Measurements from ENCODE around the gene FOXE3.

Gene FOXE3

GRCh38 chr1:47389731-47390130 lies 26.4 kb upstream of the FOXE3 start:
- H3K27ac ChIP-seq (ENCODE audit: low read depth, low read length) = no peak overlapping the region
- no peak overlapping the region for H3K4me3 ChIP-seq (ENCODE audit: low read length)
- H3F3A ChIP-seq (ENCODE audit: control insufficient read depth, insufficient read depth) = no peaks in the 10 kb centered on the region
- H3K4me1 ChIP-seq (ENCODE audit: control insufficient read depth, low read length) = no peaks in the 10 kb centered on the region
- no peaks in the 10 kb centered on the region for H3K27me3 ChIP-seq (ENCODE audit: control insufficient read depth, low read length)
- H3K36me3 ChIP-seq (ENCODE audit: control insufficient read depth, low read length) = no peaks in the 10 kb centered on the region
- no peaks in the 10 kb centered on the region for H3K9me2 ChIP-seq (replicated peaks; ENCODE audit: control insufficient read depth, low read length)
- H3K79me2 ChIP-seq (ENCODE audit: control insufficient read depth, low read length) = no peaks in the 10 kb centered on the region
- H3K4me2 ChIP-seq (ENCODE audit: low read length) = no peak overlapping the region
- no peaks in the 10 kb centered on the region for H3K9me3 ChIP-seq (ENCODE audit: control insufficient read depth, insufficient read depth, low read length)
- TF ChIP-seq EZH2phosphoT487 (IDR thresholded peaks at IDR 0.05; ENCODE audit: borderline replicate concordance, low read length) = no peak
- no peak for TF ChIP-seq CTCF (IDR thresholded peaks at IDR 0.05; ENCODE audit: low read depth, low read length, poor library complexity, severe bottlenecking)
- H4K20me1 ChIP-seq (ENCODE audit: control insufficient read depth, insufficient read depth, low read depth, low read length) = peaks cover 4% of the 10 kb centered on the region; the same call in 1 of the 2 replicates

GRCh38 chr1:47390843-47391242 lies 25.2 kb upstream of the FOXE3 start:
- Histone ChIP-seq H4K20me1 (ENCODE audit: control insufficient read depth, insufficient read depth, low read depth, low read length) (peaks cover 4% of the 10 kb centered on the region; the same call in 1 of the 2 replicates), H3K4me2 (ENCODE audit: low read length) (no peak overlapping the region), H3K27ac (ENCODE audit: low read depth, low read length) (no peak overlapping the region), H3K4me3 (ENCODE audit: low read length) (no peak overlapping the region), H3K36me3 (ENCODE audit: control insufficient read depth, low read length) (no peaks in the 10 kb centered on the region), H3K79me2 (ENCODE audit: control insufficient read depth, low read length) (no peaks in the 10 kb centered on the region), H3F3A (ENCODE audit: control insufficient read depth, insufficient read depth) (no peaks in the 10 kb centered on the region), H3K4me1 (ENCODE audit: control insufficient read depth, low read length) (no peaks in the 10 kb centered on the region), H3K27me3 (ENCODE audit: control insufficient read depth, low read length) (no peaks in the 10 kb centered on the region), H3K9me2 (replicated peaks; ENCODE audit: control insufficient read depth, low read length) (no peaks in the 10 kb centered on the region), H3K9me3 (ENCODE audit: control insufficient read depth, insufficient read depth, low read length) (no peaks in the 10 kb centered on the region)
- no peak for TF ChIP-seq EZH2phosphoT487 (IDR thresholded peaks at IDR 0.05; ENCODE audit: borderline replicate concordance, low read length)
- TF ChIP-seq CTCF (IDR thresholded peaks at IDR 0.05; ENCODE audit: low read depth, low read length, poor library complexity, severe bottlenecking) = no peak

GRCh38 chr1:47393141-47393540 lies 22.9 kb upstream of the FOXE3 start:
- Histone ChIP-seq H3K4me2 (ENCODE audit: low read length) (no peak overlapping the region), H3K79me2 (ENCODE audit: control insufficient read depth, low read length) (no peaks in the 10 kb centered on the region), H3K4me1 (ENCODE audit: control insufficient read depth, low read length) (no peaks in the 10 kb centered on the region), H3F3A (ENCODE audit: control insufficient read depth, insufficient read depth) (no peaks in the 10 kb centered on the region), H3K27ac (ENCODE audit: low read depth, low read length) (no peak overlapping the region), H3K9me2 (replicated peaks; ENCODE audit: control insufficient read depth, low read length) (no peaks in the 10 kb centered on the region), H4K20me1 (ENCODE audit: control insufficient read depth, insufficient read depth, low read depth, low read length) (peaks cover 4% of the 10 kb centered on the region; the same call in 1 of the 2 replicates), H3K9me3 (ENCODE audit: control insufficient read depth, insufficient read depth, low read length) (no peaks in the 10 kb centered on the region), H3K4me3 (ENCODE audit: low read length) (no peak overlapping the region), H3K36me3 (ENCODE audit: control insufficient read depth, low read length) (no peaks in the 10 kb centered on the region), H3K27me3 (ENCODE audit: control insufficient read depth, low read length) (no peaks in the 10 kb centered on the region)
- TF ChIP-seq CTCF (IDR thresholded peaks at IDR 0.05; ENCODE audit: low read depth, low read length, poor library complexity, severe bottlenecking) (no peak), EZH2phosphoT487 (IDR thresholded peaks at IDR 0.05; ENCODE audit: borderline replicate concordance, low read length) (no peak)
